ENCODE measurements around the gene HELQ.
"Not testable (repeated sequence)": the region's sequence is repeated elsewhere in the genome, so short reads cannot be mapped to it uniquely, and the experiment has no call there.

The HELQ gene

GRCh38 chr4:83438719-83439118, 16.9 kb downstream of the HELQ start:
- no peak for DNase-seq

GRCh38 chr4:83436680-83437079, 18.9 kb downstream of the HELQ start:
- no peak for DNase-seq

- DNase-seq: no peak
These were observed 24.4 kb downstream of the HELQ start for GRCh38 chr4:83431200-83431599.

GRCh38 chr4:83418211-83418610, 37.4 kb downstream of the HELQ start:
- no peak for DNase-seq

GRCh38 chr4:83417566-83417965, 38.1 kb downstream of the HELQ start:
- no peak for DNase-seq

- DNase-seq: no peak
These were observed 41.9 kb downstream of the HELQ start for GRCh38 chr4:83413676-83414075.

- DNase-seq: no peak
These were observed 46.7 kb downstream of the HELQ start for GRCh38 chr4:83408908-83409307.

- no peak for DNase-seq
These were observed 49.5 kb downstream of the HELQ start for GRCh38 chr4:83405844-83406816.

- not testable (repeated sequence) for DNase-seq
These were observed 57.5 kb downstream of the HELQ start for GRCh38 chr4:83398158-83398557.

GRCh38 chr4:83393908-83394307, 61.7 kb downstream of the HELQ start:
- DNase-seq: no peak

- DNase-seq: no peak
These were observed 63.1 kb downstream of the HELQ start for GRCh38 chr4:83392562-83392961.

GRCh38 chr4:83390944-83391343, 64.7 kb downstream of the HELQ start:
- no peak for DNase-seq

- DNase-seq: no peak
These were observed 65.7 kb downstream of the HELQ start for GRCh38 chr4:83389756-83390505.

GRCh38 chr4:83389037-83389720, 66.4 kb downstream of the HELQ start:
- DNase-seq: no peak

GRCh38 chr4:83388313-83388676, 67.3 kb downstream of the HELQ start:
- DNase-seq: no peak

- no peak for DNase-seq
These were observed 67.9 kb downstream of the HELQ start for GRCh38 chr4:83387476-83388312.

GRCh38 chr4:83387012-83387411, 68.6 kb downstream of the HELQ start:
- no peak for DNase-seq

GRCh38 chr4:83382850-83383249, 72.8 kb downstream of the HELQ start:
- DNase-seq: no peak

GRCh38 chr4:83381173-83381572, 74.5 kb downstream of the HELQ start:
- no peak for DNase-seq

GRCh38 chr4:83378419-83378818, 77.2 kb downstream of the HELQ start:
- DNase-seq: no peak

GRCh38 chr4:83372931-83373330, 82.7 kb downstream of the HELQ start:
- DNase-seq: no peak

GRCh38 chr4:83371936-83372335, 83.7 kb downstream of the HELQ start:
- no peak for DNase-seq

GRCh38 chr4:83371235-83371634, 84.4 kb downstream of the HELQ start:
- no peak for DNase-seq

Measured in stimulated activated naive CD4-positive, alpha-beta T cell treated with Interleukin-2 at 50 U/mL for 16 hours (primary cell).